ENCODE measurements around the gene UBTD1. TPM values are rescaled to one million over a fixed set of nuclear protein-coding genes. Genes with fewer than 3 reads are reported as not detected.

UBTD1 gene
- total RNA-seq, 2 donors from 2014 or later, result 10.2 to 20.4 TPM

- DNase-seq (ENCODE audit: low spot score) (no peak), ATAC-seq (ENCODE audit: insufficient number of reproducible peaks, low FRiP score, low read depth) (no peak)
- no peaks in the 10 kb centered on the region for H3K27me3 ChIP-seq (replicated peaks; ENCODE audit: insufficient read depth)
- H3K27ac ChIP-seq, result peak overlapping the region; percentile 28 to 37
- H3K4me3 ChIP-seq, result no peak overlapping the region
- TF ChIP-seq CTCF (IDR thresholded peaks at IDR 0.05), result no peak
- H3K36me3 ChIP-seq, result peaks cover 64% of the 10 kb centered on the region
- no peaks in the 10 kb centered on the region for H3K9me3 ChIP-seq
- H3K4me1 ChIP-seq (ENCODE audit: control insufficient read depth in 1 of 2, low read depth in 2 of 2), result peaks cover 3 to 20% of the 10 kb centered on the region in 2 donors
Measured at GRCh38 chr10:97456034-97456685, 42.6 kb upstream of the UBTD1 start.

- no peaks in the 10 kb centered on the region for H3K9me3 ChIP-seq
- no peak for ATAC-seq (ENCODE audit: insufficient number of reproducible peaks, low FRiP score, low read depth)
- H3K36me3 ChIP-seq, result peaks cover 70% of the 10 kb centered on the region
- H3K27ac ChIP-seq, result no peak overlapping the region
- no peak for TF ChIP-seq CTCF (IDR thresholded peaks at IDR 0.05)
- no peaks in the 10 kb centered on the region for H3K27me3 ChIP-seq (replicated peaks; ENCODE audit: insufficient read depth)
- DNase-seq (ENCODE audit: low spot score), result no peak
- no peak overlapping the region for H3K4me3 ChIP-seq
- H3K4me1 ChIP-seq (ENCODE audit: control insufficient read depth in 1 of 2, low read depth in 2 of 2), result peaks cover 3 to 18% of the 10 kb centered on the region in 2 donors
Measured at GRCh38 chr10:97456686-97457065, 42.0 kb upstream of the UBTD1 start.

GRCh38 chr10:97459111-97459510 is 39.6 kb upstream of the UBTD1 start:
- peaks cover 81% of the 10 kb centered on the region for H3K36me3 ChIP-seq
- no peak for TF ChIP-seq CTCF (IDR thresholded peaks at IDR 0.05)
- no peaks in the 10 kb centered on the region for H3K27me3 ChIP-seq (replicated peaks; ENCODE audit: insufficient read depth)
- no peak for DNase-seq (ENCODE audit: low spot score)
- ATAC-seq (ENCODE audit: insufficient number of reproducible peaks, low FRiP score, low read depth), result no peak
- H3K27ac ChIP-seq, result no peak overlapping the region
- no peak overlapping the region for H3K4me3 ChIP-seq
- peaks cover 3 to 11% of the 10 kb centered on the region in 2 donors for H3K4me1 ChIP-seq (ENCODE audit: control insufficient read depth in 1 of 2, low read depth in 2 of 2)
- H3K9me3 ChIP-seq, result no peaks in the 10 kb centered on the region

- DNase-seq (ENCODE audit: low spot score) (no peak), ATAC-seq (ENCODE audit: insufficient number of reproducible peaks, low FRiP score, low read depth) (no peak)
- H3K9me3 ChIP-seq, result no peaks in the 10 kb centered on the region
- no peak overlapping the region for H3K27ac ChIP-seq
- no peak for TF ChIP-seq CTCF (IDR thresholded peaks at IDR 0.05)
- H3K4me1 ChIP-seq (ENCODE audit: control insufficient read depth in 1 of 2, low read depth in 2 of 2), result peaks cover 1 to 3% of the 10 kb centered on the region in 2 donors
- no peak overlapping the region for H3K4me3 ChIP-seq
- no peaks in the 10 kb centered on the region for H3K27me3 ChIP-seq (replicated peaks; ENCODE audit: insufficient read depth)
- peaks cover 88% of the 10 kb centered on the region for H3K36me3 ChIP-seq
Measured at GRCh38 chr10:97459933-97460332, 38.8 kb upstream of the UBTD1 start.

- Histone ChIP-seq H3K36me3 (peaks cover 92% of the 10 kb centered on the region), H3K9me3 (no peaks in the 10 kb centered on the region), H3K27me3 (replicated peaks; ENCODE audit: insufficient read depth) (no peaks in the 10 kb centered on the region), H3K4me1 (ENCODE audit: control insufficient read depth in 1 of 2, low read depth in 2 of 2) (no peaks in the 10 kb centered on the region), H3K4me3 (no peak overlapping the region), H3K27ac (no peak overlapping the region)
- ATAC-seq (ENCODE audit: insufficient number of reproducible peaks, low FRiP score, low read depth), result no peak
- no peak for TF ChIP-seq CTCF (IDR thresholded peaks at IDR 0.05)
- DNase-seq (ENCODE audit: low spot score), result no peak
Measured at GRCh38 chr10:97462309-97462708, 36.4 kb upstream of the UBTD1 start.

Data from thoracic aorta (tissue), 2 donors.